HG03108 (cell line): ENCODE measurements around the gene DNAH14.
"Not testable (repeated sequence)": the region's sequence is repeated elsewhere in the genome, so short reads cannot be mapped to it uniquely, and the experiment has no call there.

Experiments used
- ATAC-seq: cut with Tn5 transposase; IDR thresholded peaks from one replicate; pipeline ENCODE4 v1.9.1; 2021; ENCODE audit warnings: moderate library complexity; ENCODE audit not compliant: unreplicated experiment

Gene DNAH14

DNA sequence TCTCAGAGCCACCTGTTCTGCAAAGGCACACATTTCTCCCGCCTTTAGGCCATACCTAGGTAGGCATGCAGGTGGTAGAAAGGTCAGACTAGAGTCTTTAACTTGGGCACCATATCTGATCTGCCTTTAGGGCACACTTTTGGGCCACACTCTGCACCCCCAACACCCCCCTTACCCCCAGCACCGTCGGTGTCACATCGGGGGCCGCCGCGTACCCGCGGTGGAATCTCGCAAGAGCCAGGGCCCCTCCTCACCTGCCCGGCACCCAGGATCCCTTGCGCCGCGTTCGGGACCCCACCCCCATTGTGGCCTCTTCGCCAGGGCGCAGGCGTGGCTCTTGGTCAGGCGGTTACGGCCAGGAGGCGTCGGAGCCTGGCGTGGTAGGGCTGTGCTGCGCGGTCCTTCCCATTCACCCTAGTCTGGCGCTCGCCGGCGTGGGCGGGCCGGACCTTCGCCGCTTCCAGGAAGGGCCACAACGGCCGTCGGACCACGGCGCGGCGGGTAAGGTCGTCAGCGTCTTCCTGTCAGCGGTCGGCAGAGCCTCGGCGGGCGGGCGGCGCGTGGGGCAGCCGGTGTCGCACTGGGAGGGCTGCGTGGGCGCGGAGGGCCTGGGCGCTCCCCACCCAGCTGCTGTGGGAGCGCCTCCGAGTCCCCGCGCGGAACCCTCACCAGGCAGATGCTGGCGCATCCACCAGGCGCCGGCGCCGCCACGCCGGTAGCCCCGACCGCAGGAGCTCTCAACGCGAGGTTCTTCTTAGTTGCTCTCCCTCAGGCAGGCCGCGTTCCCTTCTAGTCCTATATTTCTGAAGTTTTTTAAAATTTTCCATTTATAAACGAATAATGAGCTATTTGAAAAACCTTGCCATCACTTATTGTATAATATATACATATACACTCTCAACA lies at the start of gene DNAH14:
Gene DNAH14, plus strand, starts transcription at position 341 of the 903 bp plus-strand sequence. CDS start 23,028 bp downstream, outside the sequence.
- ATAC-seq = no peak

- no peak for ATAC-seq
Observed at GRCh38 chr1:224880593-224881307, 48.7 kb upstream of the DNAH14 start.

GRCh38 chr1:224881308-224881692 lies 48.2 kb upstream of the DNAH14 start:
- not testable (repeated sequence) for ATAC-seq

DNA sequence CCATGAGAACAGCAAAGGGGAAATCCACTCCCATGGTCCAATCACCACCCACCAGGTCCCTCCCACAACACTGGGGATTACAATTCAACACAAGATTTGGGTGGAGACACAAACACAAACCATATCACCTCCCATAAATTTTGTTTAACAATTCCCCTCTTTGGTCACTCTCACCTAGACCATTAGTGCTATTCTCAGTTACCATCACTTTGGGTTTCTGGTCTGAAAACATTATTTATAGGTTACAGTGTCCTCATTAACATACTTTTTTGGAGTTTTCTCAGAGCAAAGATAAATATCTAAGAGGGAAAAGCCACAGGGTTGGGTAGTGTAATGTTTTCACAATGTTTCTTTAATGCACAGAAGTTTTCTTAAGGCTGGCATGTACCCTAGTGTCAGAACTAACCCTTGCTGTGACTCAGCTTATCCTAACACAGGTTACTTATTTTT lies 47.7 kb upstream of the DNAH14 start:
- ATAC-seq = no peak

DNA sequence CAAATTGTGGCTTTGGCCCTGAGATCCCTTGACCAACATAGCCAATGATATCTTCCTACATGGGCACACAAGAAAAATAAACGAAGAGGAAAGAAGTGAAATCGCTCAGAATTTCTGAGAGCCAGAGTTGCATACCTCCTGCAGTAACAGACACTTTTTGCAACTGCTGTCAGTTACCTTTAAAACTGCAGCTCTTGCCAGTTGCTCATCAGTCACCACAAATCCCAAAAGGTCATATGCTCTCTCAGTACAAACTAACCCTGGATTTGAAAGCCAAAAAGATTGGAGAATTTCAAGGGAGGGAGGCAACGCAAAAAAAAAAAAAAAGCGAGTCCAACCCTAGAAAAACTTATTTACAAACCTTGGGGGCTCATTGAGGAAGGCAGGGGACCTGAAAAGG lies 47.2 kb upstream of the DNAH14 start:
- ATAC-seq = no peak

- ATAC-seq = no peak
Observed at GRCh38 chr1:224883091-224883490, 46.4 kb upstream of the DNAH14 start.

DNA sequence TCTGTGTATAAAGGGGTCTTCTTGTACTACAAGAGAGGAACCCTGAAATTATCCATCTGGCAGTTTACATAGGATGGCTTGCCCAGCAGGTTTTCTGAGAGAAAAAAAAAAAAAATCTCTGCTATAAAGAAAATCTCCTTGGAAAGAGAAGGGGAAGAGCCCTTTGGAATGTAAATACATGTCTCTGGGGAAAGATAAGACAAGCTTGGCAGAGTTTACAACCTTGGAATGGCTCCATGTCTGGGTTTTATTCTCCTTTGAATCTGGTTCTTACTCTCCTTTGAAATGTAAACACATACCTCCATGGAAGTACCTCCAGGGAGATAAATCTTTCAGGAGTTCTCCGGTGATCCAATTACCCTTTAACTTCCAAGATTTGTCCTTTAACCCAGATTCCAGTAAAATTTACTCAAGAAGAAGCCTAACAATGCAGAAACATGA lies 45.1 kb upstream of the DNAH14 start:
- no peak for ATAC-seq

DNA sequence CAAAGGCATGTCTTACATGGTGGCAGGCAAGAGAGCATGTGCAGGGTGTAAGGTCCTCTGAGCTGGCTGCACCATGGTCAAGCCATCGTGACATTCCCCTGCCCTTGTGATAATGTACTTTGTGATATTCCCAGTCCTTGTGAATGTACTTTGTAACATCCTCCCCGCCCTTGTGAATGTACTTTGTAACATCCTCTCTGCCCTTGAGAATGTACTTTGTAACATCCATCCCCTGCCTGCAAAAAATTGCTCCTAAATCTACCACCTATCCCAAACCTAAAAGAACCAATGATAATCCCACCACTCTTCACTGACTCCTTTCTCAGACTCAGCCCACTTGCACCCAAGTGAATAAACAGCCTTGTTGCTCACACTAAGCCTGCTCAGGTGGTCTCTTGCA lies 44.1 kb upstream of the DNAH14 start:
- ATAC-seq = not testable (repeated sequence)

DNA sequence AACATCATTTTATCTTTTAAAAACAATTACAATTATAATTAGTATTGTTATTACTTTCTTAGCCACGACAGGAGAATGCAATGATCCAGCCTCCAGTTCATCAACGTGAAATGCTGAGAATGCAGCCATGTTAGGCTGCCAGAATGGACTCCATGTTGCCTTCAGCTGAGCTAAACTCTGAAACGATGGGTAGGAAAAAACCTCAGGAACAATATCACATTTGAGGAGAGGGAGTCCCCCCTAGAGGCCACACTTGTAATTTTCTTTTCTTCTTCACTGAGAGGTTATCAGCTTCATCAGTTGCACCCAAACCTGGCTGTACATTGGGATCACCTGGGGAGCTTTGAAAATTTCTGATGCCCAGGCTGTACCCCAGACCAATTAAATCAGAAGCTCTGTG lies 34.6 kb upstream of the DNAH14 start:
- ATAC-seq = no peak

GRCh38 chr1:224896130-224896781 lies 33.2 kb upstream of the DNAH14 start:
- no peak for ATAC-seq

- ATAC-seq = no peak
Observed at GRCh38 chr1:224897529-224898327, 31.7 kb upstream of the DNAH14 start.

- no peak for ATAC-seq
Observed at GRCh38 chr1:224898937-224899336, 30.5 kb upstream of the DNAH14 start.

DNA sequence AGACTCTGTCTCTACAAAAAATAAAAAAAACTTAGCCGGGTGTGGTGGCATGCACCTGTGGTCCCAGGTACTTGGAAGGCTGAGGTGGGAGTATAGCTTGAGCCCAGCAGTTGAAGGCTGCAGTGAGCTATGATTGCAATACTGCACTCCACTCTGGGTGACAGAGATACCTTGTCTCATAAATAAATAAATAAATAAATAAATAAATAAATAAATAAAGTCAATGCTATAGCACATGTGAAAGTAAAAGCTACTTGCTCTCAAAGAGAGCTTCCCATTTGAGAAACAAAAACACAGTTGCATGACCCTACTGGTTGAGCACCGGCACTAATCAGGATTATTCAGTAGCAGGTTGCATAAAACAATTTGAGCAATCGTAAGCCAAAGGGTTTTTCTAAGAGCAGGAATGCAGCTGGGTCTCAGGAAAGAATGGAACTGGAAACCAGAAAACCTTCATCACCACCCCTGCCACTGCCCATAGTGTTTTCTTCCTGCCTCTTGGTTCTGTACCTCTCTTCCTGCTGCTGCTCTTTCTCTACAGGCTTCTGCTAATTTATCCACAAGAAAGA lies 29.3 kb upstream of the DNAH14 start:
- ATAC-seq = no peak

DNA sequence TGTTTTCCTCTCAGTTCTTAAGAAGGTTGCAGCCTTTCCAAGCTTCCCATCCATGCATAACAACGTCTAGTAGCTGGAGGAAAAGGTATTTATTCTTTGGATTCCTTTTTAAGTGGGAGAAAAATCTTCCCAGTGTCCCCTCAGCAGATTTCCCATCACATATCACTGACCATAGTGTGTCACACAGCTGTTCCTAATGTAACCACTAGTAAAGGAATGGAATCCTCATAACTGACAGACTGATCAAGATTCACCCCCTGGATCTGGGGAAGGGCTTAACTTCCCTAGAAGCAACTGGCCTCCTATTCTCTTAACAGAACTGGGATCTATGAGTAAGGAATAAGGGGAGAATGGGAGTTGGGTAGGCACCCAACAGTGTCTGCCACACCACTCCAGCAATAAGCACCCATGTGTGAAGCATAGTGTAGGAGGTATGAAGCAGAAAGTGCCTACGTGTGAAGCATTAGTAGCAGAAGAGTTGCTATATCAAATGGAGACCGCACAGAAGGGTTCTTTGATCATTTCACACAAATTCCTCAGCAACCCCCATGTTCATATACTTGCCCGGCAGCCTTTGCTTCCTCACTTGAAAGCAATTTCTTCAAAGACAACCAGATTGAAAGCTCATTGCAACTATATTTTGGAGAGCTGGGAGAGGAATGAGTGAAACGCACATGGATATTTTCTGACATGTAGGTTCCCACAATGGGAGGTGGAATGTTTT lies 28.2 kb upstream of the DNAH14 start:
- ATAC-seq = no peak

GRCh38 chr1:224903955-224904354 lies 25.5 kb upstream of the DNAH14 start:
- no peak for ATAC-seq

DNA sequence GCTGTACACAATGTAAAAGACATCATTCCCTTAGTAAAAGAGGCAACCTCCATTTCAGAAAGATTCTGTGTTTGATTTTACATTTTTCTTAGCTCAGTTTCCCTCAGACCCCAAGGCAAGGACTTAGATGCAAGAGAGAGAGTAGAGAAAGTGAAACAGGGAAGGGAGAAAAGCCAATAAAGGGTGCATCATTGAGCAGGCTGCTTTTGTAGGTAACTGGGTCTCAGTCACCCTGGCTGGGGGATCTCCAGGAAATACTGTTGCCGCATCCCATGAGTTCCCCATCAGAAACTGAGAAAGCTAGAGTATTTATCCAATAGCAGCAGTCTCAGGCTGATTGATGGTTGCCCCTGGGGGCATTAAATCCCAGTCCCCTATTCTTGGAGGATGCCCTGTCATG lies 23.1 kb upstream of the DNAH14 start:
- ATAC-seq = no peak

GRCh38 chr1:224911217-224911616 lies 18.3 kb upstream of the DNAH14 start:
- no peak for ATAC-seq

DNA sequence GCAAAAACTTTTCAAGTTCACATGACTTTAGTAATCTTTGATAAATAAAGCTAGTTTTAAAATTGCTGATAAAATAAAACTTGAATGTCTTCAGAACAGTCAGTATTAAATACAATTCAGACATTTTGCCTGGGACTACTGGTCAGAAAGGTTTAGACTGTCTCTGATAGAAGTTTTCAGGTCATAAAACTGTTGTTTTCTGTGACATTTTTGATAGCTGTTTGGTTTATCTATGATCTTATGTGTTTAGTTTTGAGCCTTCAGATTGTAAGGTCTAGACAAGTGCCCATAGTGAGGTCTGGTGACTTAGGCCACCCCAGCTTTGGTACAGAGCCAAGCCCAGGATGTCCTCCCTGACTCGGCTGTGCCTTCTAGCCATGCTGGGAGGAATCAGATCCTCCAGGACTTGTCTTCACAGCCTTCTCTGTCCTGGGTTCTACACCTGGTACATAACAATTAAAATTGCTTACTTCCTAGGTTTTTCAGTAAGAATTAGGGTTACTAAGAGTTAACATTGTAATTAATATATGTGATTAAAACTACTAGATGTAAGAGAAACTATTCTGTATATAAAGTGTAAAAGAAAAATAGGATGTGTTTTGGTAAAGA lies 15.1 kb upstream of the DNAH14 start:
- ATAC-seq = no peak

DNA sequence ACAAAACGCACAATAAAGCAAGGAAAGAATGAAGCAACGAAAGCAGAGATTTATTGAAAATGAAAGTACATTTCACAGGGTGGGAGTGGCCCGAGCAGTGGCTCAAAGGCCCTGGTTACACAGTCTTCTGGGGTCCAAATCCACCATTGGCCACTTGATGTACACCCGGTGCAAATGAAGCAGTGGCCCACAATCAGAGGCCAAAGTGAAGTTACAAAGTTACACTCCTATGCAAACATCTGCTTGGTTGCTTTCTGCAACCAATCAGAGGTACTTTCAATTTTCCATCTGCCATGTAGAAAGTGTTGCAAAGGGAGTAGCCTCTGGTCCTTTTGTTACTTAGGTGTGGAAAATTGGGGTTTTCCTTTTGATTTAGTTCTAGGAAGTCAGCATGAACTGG lies 10.0 kb upstream of the DNAH14 start:
- ATAC-seq = no peak
